ENCODE measurements around the gene PRICKLE4. TPM values are rescaled to one million over a fixed set of nuclear protein-coding genes. Genes with fewer than 3 reads are reported as not detected.

PRICKLE4 gene
- total and polyA plus RNA-seq, 2 of the 4 experiments (the other 2 are of a cell fraction), result 0.72 TPM; not detected in 1

DNA sequence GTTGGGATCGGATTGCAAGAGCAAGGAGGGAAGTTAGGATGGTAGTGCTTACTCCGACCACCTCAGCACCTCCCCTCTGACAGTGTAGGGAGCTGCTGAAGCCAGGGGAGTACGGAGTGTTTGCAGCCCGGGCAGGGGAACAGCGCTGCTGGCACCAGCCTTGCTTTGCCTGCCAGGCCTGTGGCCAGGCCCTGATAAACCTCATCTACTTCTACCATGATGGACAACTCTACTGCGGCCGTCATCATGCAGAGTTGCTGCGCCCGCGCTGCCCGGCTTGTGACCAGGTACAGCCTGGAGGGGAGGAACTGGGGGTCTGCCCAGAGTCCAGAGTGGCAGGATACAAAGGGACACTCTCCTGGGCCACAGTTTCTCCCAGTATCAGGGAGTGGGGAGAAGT, 4.7 kb downstream of the PRICKLE4 start:
- peak overlapping the region; percentile 53; the same call in 1 of the 2 replicates for H3K9ac ChIP-seq (ENCODE audit: low read depth, low read length)
- ChIA-PET POLR2A (ENCODE audit: unreplicated experiment) (no interaction called here), CTCF (interaction anchor here (0.6 to 2.9 kb wide), 4 partner anchors 80 to 687 kb away, joined by 3 to 9 read pairs (median 4); no protein-coding TSS in a partner anchor)
- no peak overlapping the region for H4K5ac ChIP-seq (ENCODE audit: low read depth, low read length)
- in situ Hi-C loops (cut with MboI; ENCODE audit: low sequenced_read_pairs), result loop anchor here (10.0 kb wide), 1 partner anchor 150 kb away; no protein-coding TSS in a partner anchor
- H2BK120ac ChIP-seq (ENCODE audit: low read depth, low read length), result no peak overlapping the region
- H4K91ac ChIP-seq (ENCODE audit: insufficient read depth, low read depth, low read length), result no peak overlapping the region
- H3K4ac ChIP-seq (ENCODE audit: low read depth, low read length), result no peak overlapping the region
- BruUV-seq (replicated peaks), result no TSS peak
- H3K4me3 ChIP-seq (ENCODE audit: insufficient read depth, low read depth, low read length), result no peak overlapping the region
- no peaks in the 10 kb centered on the region for H3K9me3 ChIP-seq (ENCODE audit: control insufficient read depth, insufficient read depth, low read length)
- no peak overlapping the region for H3K4me2 ChIP-seq (ENCODE audit: low read depth, low read length)
- peaks cover 3% of the 10 kb centered on the region; the same call in 1 of the 2 replicates for H3K9me1 ChIP-seq (ENCODE audit: insufficient read depth, low read length)
- no peaks in the 10 kb centered on the region for H4K20me1 ChIP-seq (ENCODE audit: insufficient read depth, low read length)
- H3K79me1 ChIP-seq (ENCODE audit: low read depth in 1 of 2, low read length in 2 of 2), result peaks cover 20 to 40% of the 10 kb centered on the region in 2 experiments
- H3K23ac ChIP-seq (ENCODE audit: low read depth, low read length), result peak overlapping the region; percentile 98; the same call in 1 of the 2 replicates
- no peak overlapping the region for H2BK5ac ChIP-seq (ENCODE audit: low read depth, low read length, poor library complexity, severe bottlenecking)
- H3K56ac ChIP-seq (ENCODE audit: extremely low read depth, insufficient read depth, low read length), result no peak overlapping the region
- no peak overlapping the region for H2BK15ac ChIP-seq (ENCODE audit: low read depth, low read length)
- H3K4me1 ChIP-seq (ENCODE audit: control insufficient read depth, insufficient read depth, low read length), result peaks cover 11% of the 10 kb centered on the region
- DNase-seq (no peak), ATAC-seq (ENCODE audit: low read depth) (no peak)
- dilution Hi-C loops (cut with HindIII; ENCODE audit: low sequenced_read_pairs, unreplicated experiment), result no loop called here
- no peak overlapping the region for H3K18ac ChIP-seq (ENCODE audit: low read depth, low read length)
- peak overlapping the region; percentile 93 for H2AK9ac ChIP-seq (replicated peaks; ENCODE audit: low read depth, low read length, poor library complexity)
- H3K14ac ChIP-seq (replicated peaks; ENCODE audit: low read depth, low read length), result no peak overlapping the region
- WGBS, 2 experiments (ENCODE audit: extremely low coverage in 2 of 2, insufficient read length in 1 of 2), result no CpG with 5 or more reads among the region's 11 CpGs
- no peak overlapping the region for H3K27ac ChIP-seq (ENCODE audit: insufficient read depth, low read length)
- no peak overlapping the region for H2AFZ ChIP-seq (replicated peaks; ENCODE audit: low read length, poor library complexity)
- H2AK5ac ChIP-seq (ENCODE audit: low read depth, low read length), result no peak overlapping the region; the same call in 1 of the 2 replicates
- H3K36me3 ChIP-seq (ENCODE audit: control insufficient read depth, insufficient read depth, low read length), result peaks cover 10% of the 10 kb centered on the region
- TF ChIP-seq, protein P1, sequence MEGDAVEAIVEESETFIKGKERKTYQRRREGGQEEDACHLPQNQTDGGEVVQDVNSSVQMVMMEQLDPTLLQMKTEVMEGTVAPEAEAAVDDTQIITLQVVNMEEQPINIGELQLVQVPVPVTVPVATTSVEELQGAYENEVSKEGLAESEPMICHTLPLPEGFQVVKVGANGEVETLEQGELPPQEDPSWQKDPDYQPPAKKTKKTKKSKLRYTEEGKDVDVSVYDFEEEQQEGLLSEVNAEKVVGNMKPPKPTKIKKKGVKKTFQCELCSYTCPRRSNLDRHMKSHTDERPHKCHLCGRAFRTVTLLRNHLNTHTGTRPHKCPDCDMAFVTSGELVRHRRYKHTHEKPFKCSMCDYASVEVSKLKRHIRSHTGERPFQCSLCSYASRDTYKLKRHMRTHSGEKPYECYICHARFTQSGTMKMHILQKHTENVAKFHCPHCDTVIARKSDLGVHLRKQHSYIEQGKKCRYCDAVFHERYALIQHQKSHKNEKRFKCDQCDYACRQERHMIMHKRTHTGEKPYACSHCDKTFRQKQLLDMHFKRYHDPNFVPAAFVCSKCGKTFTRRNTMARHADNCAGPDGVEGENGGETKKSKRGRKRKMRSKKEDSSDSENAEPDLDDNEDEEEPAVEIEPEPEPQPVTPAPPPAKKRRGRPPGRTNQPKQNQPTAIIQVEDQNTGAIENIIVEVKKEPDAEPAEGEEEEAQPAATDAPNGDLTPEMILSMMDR (conservative IDR thresholded peaks at IDR 0.05; ENCODE audit: low read depth, low read length), result no peak
- TF ChIP-seq BHLHE40 (IDR thresholded peaks at IDR 0.05; ENCODE audit: low read depth, low read length) (no peak), MAFK (IDR thresholded peaks at IDR 0.05; ENCODE audit: low read depth, low read length) (no peak), CHD1 (IDR thresholded peaks at IDR 0.05; ENCODE audit: low read depth, low read length) (no peak), MAZ (IDR thresholded peaks at IDR 0.05; ENCODE audit: borderline replicate concordance, low read depth, low read length) (no peak), RCOR1 (IDR thresholded peaks at IDR 0.05; ENCODE audit: insufficient replicate concordance, low read length) (no peak), NFE2L2 (IDR thresholded peaks at IDR 0.05; ENCODE audit: low read depth, low read length) (no peak), RFX5 (IDR thresholded peaks at IDR 0.05; ENCODE audit: low read depth, low read length) (no peak), SMC3 (IDR thresholded peaks at IDR 0.05; ENCODE audit: low read depth, low read length) (no peak), FOS (IDR thresholded peaks at IDR 0.05; ENCODE audit: low read depth, low read length) (no peak)
- TF ChIP-seq, protein P2, sequence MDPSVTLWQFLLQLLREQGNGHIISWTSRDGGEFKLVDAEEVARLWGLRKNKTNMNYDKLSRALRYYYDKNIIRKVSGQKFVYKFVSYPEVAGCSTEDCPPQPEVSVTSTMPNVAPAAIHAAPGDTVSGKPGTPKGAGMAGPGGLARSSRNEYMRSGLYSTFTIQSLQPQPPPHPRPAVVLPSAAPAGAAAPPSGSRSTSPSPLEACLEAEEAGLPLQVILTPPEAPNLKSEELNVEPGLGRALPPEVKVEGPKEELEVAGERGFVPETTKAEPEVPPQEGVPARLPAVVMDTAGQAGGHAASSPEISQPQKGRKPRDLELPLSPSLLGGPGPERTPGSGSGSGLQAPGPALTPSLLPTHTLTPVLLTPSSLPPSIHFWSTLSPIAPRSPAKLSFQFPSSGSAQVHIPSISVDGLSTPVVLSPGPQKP (IDR thresholded peaks at IDR 0.05; ENCODE audit: borderline replicate concordance, low read depth, low read length), result no peak
- H4K8ac ChIP-seq (ENCODE audit: low read depth in 2 of 2, low read length in 2 of 2), result no peak overlapping the region
- H2BK20ac ChIP-seq (ENCODE audit: low read depth, low read length), result no peak overlapping the region
- intact Hi-C loops (cut with micrococcal nuclease), result loop anchor here (10.0 kb wide), 2 partner anchors 380 to 430 kb away; partner anchors contain the start of gene MRPS10
- no peaks in the 10 kb centered on the region for H3K27me3 ChIP-seq (ENCODE audit: control insufficient read depth, insufficient read depth, low read length)
